Bronchial epithelial cell (primary cell): ENCODE measurements around the gene FAM98C. TPM values are rescaled to one million over a fixed set of nuclear protein-coding genes. Genes with fewer than 3 reads are reported as not detected.

Experiments
- DNase-seq: peaks from one replicate; pipeline ENCODE4 v3.0.0-alpha.2; 2010; ENCODE audit warnings: low read depth
- FAIRE-seq: peaks from 2 replicates; lab custom pipeline; 2011; peaks lifted over from hg19 to GRCh38; lab: Jason Lieb, UNC
- H3K27me3 ChIP-seq: 2 replicates; pipeline ENCODE4 v1.5.1; 2011; ENCODE audit warnings: low read length; ENCODE audit not compliant: control insufficient read depth, insufficient read depth
- H3K36me3 ChIP-seq: 2 replicates; pipeline ENCODE4 v1.5.1; 2011; ENCODE audit warnings: low read length; ENCODE audit not compliant: control insufficient read depth, insufficient read depth
- H3K4me3 ChIP-seq: 2 replicates; pipeline ENCODE4 v1.5.1; 2011; ENCODE audit warnings: mild to moderate bottlenecking, low read depth, low read length, control low read depth
- CTCF ChIP-seq: IDR thresholded peaks from 2 replicates; pipeline ENCODE4 v1.5.1; 2011; ENCODE audit warnings: mild to moderate bottlenecking, moderate library complexity, low read length, control low read depth, inconsistent platforms; ENCODE audit not compliant: insufficient read depth, severe bottlenecking
- total RNA-seq: library from RNA; depleted of rRNA; stranded (reverse); fragments of >200 nt; gene quantifications from 2 replicates; pipeline ENCODE4 v1.2.1, GENCODE V29; 2014

FAM98C gene
- total RNA-seq, 1 donor from 2014 or later: 15.0 TPM

- DNase-seq (no peak), FAIRE-seq (no peak)
- H3K27me3 ChIP-seq: no peaks in the 10 kb centered on the region
- H3K4me3 ChIP-seq: peak overlapping the region; percentile 63
- H3K36me3 ChIP-seq: peaks cover 10% of the 10 kb centered on the region
- no peak for TF ChIP-seq CTCF
Observed at GRCh38 chr19:38386971-38387549, 15.8 kb upstream of the FAM98C start.

- peak; percentile 90 for DNase-seq
- Histone ChIP-seq H3K27me3 (no peaks in the 10 kb centered on the region), H3K4me3 (peak within 1 kb of the TSS; percentile 63), H3K36me3 (peaks cover 6% of the 10 kb centered on the region)
- no peak for TF ChIP-seq CTCF
- no peak for FAIRE-seq
Observed at GRCh38 chr19:38387550-38388348, 15.1 kb upstream of the FAM98C start, which contains the start of gene GGN. GGN (minus strand) TSS chr19:38388034; CDS start chr19:38387261, 773 bp downstream.

GRCh38 chr19:38388349-38389100 is 14.4 kb upstream of the FAM98C start, which contains the start of gene SPRED3:
SPRED3 (plus strand) TSS chr19:38388697; CDS start chr19:38390303, 1,606 bp downstream.
- FAIRE-seq (no peak), DNase-seq (no peak)
- H3K36me3 ChIP-seq: peaks cover 2% of the 10 kb centered on the region
- TF ChIP-seq CTCF: no peak
- H3K4me3 ChIP-seq: peak within 1 kb of the TSS; percentile 63
- H3K27me3 ChIP-seq: no peaks in the 10 kb centered on the region

GRCh38 chr19:38389101-38389925 is 13.6 kb upstream of the FAM98C start:
- no peak for TF ChIP-seq CTCF
- DNase-seq (peak; percentile 81), FAIRE-seq (no peak)
- Histone ChIP-seq H3K27me3 (no peaks in the 10 kb centered on the region), H3K4me3 (peak overlapping the region; percentile 63), H3K36me3 (peaks cover 2% of the 10 kb centered on the region)
